Prostate gland (tissue), 2 donors: ENCODE results near the gene RALA. TPM values are rescaled to one million over a fixed set of nuclear protein-coding genes. Genes with fewer than 3 reads are reported as not detected.

Source experiments
- DNase-seq: peaks from one replicate; pipeline ENCODE4 v3.0.0-alpha.2; 2019; ENCODE audit warnings: low spot score
- H3K27ac ChIP-seq, 2 donors: fragments of 200-600 bp; sonication (generic); 2 replicates each; pipeline ENCODE4 v1.5.1; 2017 to 2019
- H3K27me3 ChIP-seq: fragments of 200-600 bp; sonication (generic); replicated peaks from 2 replicates; pipeline ENCODE4 v1.5.1; 2019; ENCODE audit not compliant: insufficient read depth
- H3K36me3 ChIP-seq, 2 donors: fragments of 200-600 bp; sonication (generic); 1 replicate in 1 of 2; 2 replicates in 1 of 2; pipeline versions ENCODE4 v1.5.1 to v1.8.1; 2017 to 2019
- H3K4me1 ChIP-seq: fragments of 200-600 bp; sonication (generic); replicated peaks from 2 replicates; pipeline ENCODE4 v1.5.1; 2019
- H3K4me3 ChIP-seq, 2 donors: fragments of 200-600 bp; sonication (generic); 2 replicates each; pipeline ENCODE4 v1.5.1; 2017 to 2019
- H3K9me3 ChIP-seq: fragments of 200-600 bp; sonication (generic); 2 replicates; pipeline ENCODE4 v1.5.1; 2017
- POLR2A ChIP-seq: fragments of 450-650 bp; IDR thresholded peaks from one replicate; pipeline ENCODE4 v1.6.1; 2016; ENCODE audit warnings: antibody characterized with exemption, mild to moderate bottlenecking
- POLR2AphosphoS5 ChIP-seq: sonication (generic); formaldehyde crosslinking; IDR thresholded peaks from one replicate; pipeline ENCODE4 v1.6.1; 2017; ENCODE audit warnings: antibody characterized with exemption
- WGBS: methylation state at CpG from one replicate; pipeline ENCODE4 v1.1.5; 2018; 5-methylcytosine and 5-hydroxymethylcytosine counted together
- intact Hi-C: fragments of 100-400 bp; cut with DNase I; formaldehyde crosslinking; loops from one replicate; pipeline ENCODE4 v1.14.2; 2022
- total RNA-seq, 2 donors: library from RNA; depleted of rRNA; stranded (reverse); fragments of >200 nt; gene quantifications; one replicate each; pipeline ENCODE4 v1.1.0, GENCODE V29; 2016
- TF ChIP-seq, protein P1 (sequence below), 4 experiments: fragments of 200-600 bp in 2 of 4; fragments of 450-650 bp in 2 of 4; sonication (generic) in 2 of 4; IDR thresholded peaks; 1 replicate in 3 of 4; 2 replicates in 1 of 4; pipeline ENCODE4 v1.5.1; 2016 to 2019; ENCODE audit warnings: antibody characterized with exemption in 4 of 4, mild to moderate bottlenecking in 2 of 4, moderate library complexity in 2 of 4

RALA gene
- total RNA-seq, 2 donors from 2014 or later: 11.9 to 14.7 TPM

DNA sequence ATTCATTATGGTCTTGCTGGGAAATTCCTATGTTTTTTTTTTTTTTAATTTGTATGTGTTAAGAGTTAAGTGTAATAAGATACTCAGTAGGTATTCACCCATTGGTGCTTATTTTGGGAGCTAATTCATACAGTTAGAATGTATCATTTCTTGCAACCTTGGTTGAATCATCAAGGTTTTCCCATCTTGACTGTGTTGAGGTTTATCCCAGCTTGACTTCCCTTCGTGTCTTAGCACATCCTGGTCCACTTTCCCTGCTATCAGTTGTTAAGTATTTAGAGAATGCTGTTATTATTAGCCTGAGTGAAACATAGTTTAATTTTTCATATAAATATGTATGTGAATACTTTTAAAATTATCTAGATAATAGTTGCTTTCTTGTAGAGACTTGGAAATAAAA is 20.8 kb downstream of the RALA start:
- Histone ChIP-seq H3K36me3 (no peaks in the 10 kb centered on the region), H3K27me3 (no peaks in the 10 kb centered on the region), H3K27ac (no peak overlapping the region), H3K9me3 (no peaks in the 10 kb centered on the region), H3K4me3 (no peak overlapping the region), H3K4me1 (peaks cover 4% of the 10 kb centered on the region)
- intact Hi-C loops: no loop called here
- WGBS: 35% methylated on average over 1 of the region's 1 CpG
- no peak for TF ChIP-seq POLR2A
- TF ChIP-seq POLR2AphosphoS5: no peak
- TF ChIP-seq, protein P1, sequence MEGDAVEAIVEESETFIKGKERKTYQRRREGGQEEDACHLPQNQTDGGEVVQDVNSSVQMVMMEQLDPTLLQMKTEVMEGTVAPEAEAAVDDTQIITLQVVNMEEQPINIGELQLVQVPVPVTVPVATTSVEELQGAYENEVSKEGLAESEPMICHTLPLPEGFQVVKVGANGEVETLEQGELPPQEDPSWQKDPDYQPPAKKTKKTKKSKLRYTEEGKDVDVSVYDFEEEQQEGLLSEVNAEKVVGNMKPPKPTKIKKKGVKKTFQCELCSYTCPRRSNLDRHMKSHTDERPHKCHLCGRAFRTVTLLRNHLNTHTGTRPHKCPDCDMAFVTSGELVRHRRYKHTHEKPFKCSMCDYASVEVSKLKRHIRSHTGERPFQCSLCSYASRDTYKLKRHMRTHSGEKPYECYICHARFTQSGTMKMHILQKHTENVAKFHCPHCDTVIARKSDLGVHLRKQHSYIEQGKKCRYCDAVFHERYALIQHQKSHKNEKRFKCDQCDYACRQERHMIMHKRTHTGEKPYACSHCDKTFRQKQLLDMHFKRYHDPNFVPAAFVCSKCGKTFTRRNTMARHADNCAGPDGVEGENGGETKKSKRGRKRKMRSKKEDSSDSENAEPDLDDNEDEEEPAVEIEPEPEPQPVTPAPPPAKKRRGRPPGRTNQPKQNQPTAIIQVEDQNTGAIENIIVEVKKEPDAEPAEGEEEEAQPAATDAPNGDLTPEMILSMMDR (IDR thresholded peaks at IDR 0.05): no peak
- no peak for DNase-seq

DNA sequence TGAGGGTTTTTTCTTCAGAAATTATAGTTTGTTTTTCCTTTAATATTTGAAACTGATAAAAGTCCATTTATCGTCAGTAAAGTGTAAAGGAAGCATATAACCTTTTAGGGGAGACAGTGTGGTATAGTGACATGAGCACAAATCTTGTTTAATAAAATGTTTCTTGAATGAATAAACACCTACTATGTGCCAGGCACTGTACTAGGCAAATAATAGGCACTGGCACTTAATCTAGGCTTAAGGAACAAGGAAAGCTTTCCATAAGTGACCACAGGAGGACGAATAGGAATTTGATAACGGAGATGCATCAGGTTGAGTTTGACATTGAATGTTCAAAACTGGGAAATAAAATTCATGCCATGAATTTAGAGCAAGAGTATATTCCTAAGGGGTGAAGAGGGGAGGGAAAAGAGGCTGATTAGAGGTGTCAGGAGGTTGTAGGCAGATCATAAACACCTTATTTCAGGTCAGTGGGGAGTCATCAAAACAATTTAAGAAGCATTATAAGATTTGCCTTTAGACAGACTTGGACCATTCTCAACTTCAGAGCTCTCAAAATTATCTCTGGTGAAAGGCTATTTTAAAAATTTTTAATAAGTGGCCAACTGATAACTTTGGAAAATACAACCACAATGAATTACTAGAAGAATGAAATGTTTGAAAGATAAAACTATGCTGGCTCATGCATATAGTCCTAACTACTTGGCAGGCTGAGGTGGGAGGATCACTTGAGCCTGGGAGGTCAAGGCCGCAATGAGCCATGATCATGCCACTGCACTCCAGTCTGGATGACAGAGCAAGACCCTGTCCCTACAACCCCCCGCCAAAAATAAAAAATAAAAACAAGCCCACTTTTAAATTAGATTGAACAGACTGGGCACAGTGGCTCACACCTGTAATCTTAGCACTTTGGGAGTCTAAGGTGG is 22.4 kb downstream of the RALA start:
- Histone ChIP-seq H3K27me3 (no peaks in the 10 kb centered on the region), H3K9me3 (no peaks in the 10 kb centered on the region), H3K4me3 (no peak overlapping the region), H3K4me1 (peaks cover 4% of the 10 kb centered on the region), H3K36me3 (no peaks in the 10 kb centered on the region), H3K27ac (no peak overlapping the region)
- no peak for DNase-seq
- TF ChIP-seq POLR2AphosphoS5: no peak
- TF ChIP-seq, protein P1 (IDR thresholded peaks at IDR 0.05): no peak
- intact Hi-C loops: no loop called here
- 83% methylated on average over 5 of the region's 5 CpGs for WGBS

DNA sequence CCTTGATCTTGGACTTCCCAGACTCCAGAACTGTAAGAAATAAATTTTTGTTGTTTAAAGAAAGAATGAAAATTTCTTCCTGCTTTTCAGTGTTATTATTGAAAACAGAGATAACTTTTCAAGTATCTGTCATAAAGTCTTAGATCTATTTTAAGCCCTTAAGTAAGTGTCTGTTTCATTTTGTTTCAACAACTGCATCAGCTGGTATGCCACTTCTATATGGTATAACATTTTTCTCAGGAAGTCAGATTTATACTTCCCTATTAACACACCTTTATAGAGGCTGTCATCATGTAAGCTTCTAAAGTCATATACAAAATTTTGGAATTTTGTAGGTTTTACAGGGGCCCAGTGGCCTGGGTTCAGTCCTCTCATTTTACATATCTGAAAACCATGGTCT is 24.4 kb downstream of the RALA start:
- TF ChIP-seq POLR2AphosphoS5: no peak
- no peak overlapping the region for H3K4me3 ChIP-seq
- no peaks in the 10 kb centered on the region for H3K9me3 ChIP-seq
- H3K4me1 ChIP-seq: peaks cover 4% of the 10 kb centered on the region
- DNase-seq: no peak
- H3K27me3 ChIP-seq: no peaks in the 10 kb centered on the region
- intact Hi-C loops: no loop called here
- no peaks in the 10 kb centered on the region for H3K36me3 ChIP-seq
- H3K27ac ChIP-seq: no peak overlapping the region

DNA sequence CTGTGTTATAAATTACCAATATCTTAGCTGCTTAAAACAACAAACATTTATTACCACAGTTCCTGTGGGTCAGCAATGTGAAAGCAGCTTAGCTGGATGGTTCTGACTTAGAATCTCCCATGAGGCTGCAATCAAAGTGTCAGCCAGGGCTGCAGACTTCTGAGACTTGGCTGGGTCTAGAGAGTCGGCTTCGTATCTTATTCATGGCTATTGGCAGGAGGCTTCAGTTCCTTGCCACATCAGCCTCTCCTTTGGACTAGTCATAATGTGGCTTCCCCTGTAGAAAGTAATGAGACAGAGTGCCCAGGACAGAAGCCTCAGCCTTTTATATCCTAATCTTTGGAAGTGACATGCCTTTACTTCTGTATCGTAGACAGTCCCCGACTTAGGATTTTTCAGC is 27.3 kb downstream of the RALA start:
- no peak overlapping the region for H3K27ac ChIP-seq
- no peaks in the 10 kb centered on the region for H3K27me3 ChIP-seq
- no peak for DNase-seq
- H3K36me3 ChIP-seq: no peaks in the 10 kb centered on the region
- WGBS: 79% methylated on average over 4 of the region's 4 CpGs
- intact Hi-C loops: no loop called here
- H3K4me3 ChIP-seq: no peak overlapping the region
- TF ChIP-seq, protein P1 (IDR thresholded peaks at IDR 0.05): no peak
- TF ChIP-seq POLR2A (no peak), POLR2AphosphoS5 (no peak)
- no peaks in the 10 kb centered on the region for H3K9me3 ChIP-seq
- peaks cover 2% of the 10 kb centered on the region for H3K4me1 ChIP-seq

DNA sequence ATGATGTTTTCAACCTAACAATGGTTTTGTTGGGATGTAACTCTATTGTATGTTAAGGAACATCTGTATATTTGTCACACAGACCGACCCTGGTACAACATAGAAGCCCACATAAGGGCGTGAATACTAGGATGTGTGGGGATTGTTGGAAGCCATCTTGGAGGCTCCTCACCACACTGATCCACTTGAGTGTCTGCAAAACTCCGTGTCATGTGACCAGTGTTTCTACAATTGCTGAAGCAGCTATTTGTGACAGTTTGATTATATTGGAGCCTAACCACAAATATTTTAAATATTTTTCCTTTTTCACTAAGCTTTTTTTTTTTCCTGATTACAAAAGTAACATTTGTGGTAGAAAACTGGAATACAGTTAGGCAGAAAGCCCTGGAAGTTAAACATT is 27.9 kb downstream of the RALA start:
- Histone ChIP-seq H3K36me3 (no peaks in the 10 kb centered on the region), H3K9me3 (no peaks in the 10 kb centered on the region), H3K4me1 (no peaks in the 10 kb centered on the region), H3K27ac (no peak overlapping the region), H3K4me3 (no peak overlapping the region), H3K27me3 (no peaks in the 10 kb centered on the region)
- no peak for TF ChIP-seq POLR2AphosphoS5
- DNase-seq: no peak
- intact Hi-C loops: no loop called here
- WGBS: 93% methylated on average over 3 of the region's 3 CpGs

DNA sequence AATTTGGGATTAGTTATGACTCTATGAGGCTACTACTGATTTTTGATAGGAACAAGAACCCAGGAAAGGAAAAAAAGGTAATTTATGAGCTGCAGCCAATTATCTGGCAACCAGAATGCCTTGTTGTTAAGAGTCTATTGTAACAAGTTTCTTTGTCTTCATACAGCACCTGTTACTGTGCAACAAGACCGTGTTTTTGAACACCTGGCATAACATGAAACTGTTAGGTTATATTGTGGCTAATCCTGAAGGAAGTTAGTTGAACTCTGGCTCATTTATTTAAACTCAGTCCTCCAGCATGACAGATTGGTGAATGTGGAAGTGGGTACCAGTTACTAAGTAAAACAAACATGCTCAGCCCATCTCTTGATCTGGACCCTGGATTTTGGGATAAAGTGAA is 33.0 kb downstream of the RALA start:
- Histone ChIP-seq H3K36me3 (no peaks in the 10 kb centered on the region), H3K4me1 (no peaks in the 10 kb centered on the region), H3K27me3 (no peaks in the 10 kb centered on the region), H3K27ac (no peak overlapping the region), H3K9me3 (no peaks in the 10 kb centered on the region), H3K4me3 (no peak overlapping the region)
- WGBS: 46% methylated on average over 1 of the region's 1 CpG
- no peak for DNase-seq
- intact Hi-C loops: no loop called here
- TF ChIP-seq POLR2A (no peak), POLR2AphosphoS5 (no peak)
- TF ChIP-seq, protein P1 (IDR thresholded peaks at IDR 0.05): no peak
